HepG2 (cell line): ENCODE measurements around the gene MTHFSD. TPM values are rescaled to one million over a fixed set of nuclear protein-coding genes. Genes with fewer than 3 reads are reported as not detected.

Experiments used
- ATAC-seq: fragments of 200-7000 bp; cut with Tn5 transposase; 3 replicates; pipeline ENCODE4 v1.9.1; 2020; ENCODE audit warnings: mild to moderate bottlenecking, moderate library complexity
- BruUV-seq: library from RNA; stranded (reverse); fragments of 400-500 nt; replicated peaks from 2 replicates; lab custom pipeline; 2021; lab: Mats Ljungman, UMichigan
- CTCF ChIA-PET: fragments of 300-600 bp; formaldehyde crosslinking; extraction: SDS; loops from one replicate; lab custom pipeline; 2021; ENCODE audit warnings: low total read pairs, inconsistent platforms, low intra/inter-chr PET ratio; lab: Yijun Ruan, JAX
- POLR2A ChIA-PET: fragments of 350-600 bp; sonication (Branson Sonifier 250); formaldehyde crosslinking; loops from one replicate; lab custom pipeline; 2020; ENCODE audit warnings: antibody characterized with exemption, inconsistent platforms; lab: Yijun Ruan, JAX
- DNase-seq: peaks from one replicate; pipeline ENCODE4 v3.0.0-alpha.2; 2015; ENCODE audit warnings: low spot score
- FAIRE-seq: peaks from 3 replicates; lab custom pipeline; 2011; peaks lifted over from hg19 to GRCh38; lab: Jason Lieb, UNC
- H2AFZ ChIP-seq: one replicate; pipeline ENCODE4 v1.6.1; 2011; ENCODE audit warnings: low read length, inconsistent platforms
- H3K27ac ChIP-seq: fragments of 300-600 bp; 3 replicates; pipeline ENCODE4 v1.8.0; 2011; ENCODE audit warnings: mixed run types, mild to moderate bottlenecking, mixed read lengths, low read length, inconsistent platforms; ENCODE audit not compliant: insufficient read depth; ENCODE audit errors: extremely low read length
- H3K27me3 ChIP-seq, 2 experiments: fragments of 200-600 bp in 1 of 2; 2 replicates in 1 of 2; 3 replicates in 1 of 2; pipeline versions ENCODE4 v1.6.0 to v1.8.0; 2011; ENCODE audit warnings: low read length in 2 of 2, mild to moderate bottlenecking in 2 of 2, moderate library complexity in 2 of 2, inconsistent platforms in 1 of 2; ENCODE audit not compliant: insufficient read depth in 2 of 2, control insufficient read depth in 1 of 2
- H3K36me3 ChIP-seq, 2 experiments: fragments of 200-600 bp in 1 of 2; replicated peaks in 1 of 2; 2 replicates in 1 of 2; 3 replicates in 1 of 2; pipeline versions ENCODE4 v1.5.1 to v1.8.0; 2011; ENCODE audit warnings: low read length in 2 of 2, inconsistent platforms in 1 of 2; ENCODE audit not compliant: insufficient read depth in 2 of 2, control insufficient read depth in 1 of 2
- H3K4me1 ChIP-seq: 2 replicates; pipeline ENCODE4 v1.5.1; 2012; ENCODE audit warnings: low read length, inconsistent platforms; ENCODE audit not compliant: insufficient read depth
- H3K4me2 ChIP-seq: 2 replicates; pipeline ENCODE4 v1.6.0; 2011; ENCODE audit warnings: low read depth, low read length, inconsistent platforms
- H3K4me3 ChIP-seq, 3 experiments: fragments of 200-600 bp in 1 of 3; sonication (generic), shearing (Covaris generic) in 1 of 3; replicated peaks in 1 of 3; 2 replicates each; pipeline ENCODE4 v1.5.1; 2011 to 2016; ENCODE audit warnings: low read length in 3 of 3, inconsistent platforms in 2 of 3, low read depth in 2 of 3, mild to moderate bottlenecking in 2 of 3, control low read depth in 1 of 3, mixed read lengths in 1 of 3; ENCODE audit not compliant: insufficient read depth in 1 of 3
- H3K79me2 ChIP-seq: one replicate; pipeline ENCODE4 v1.6.1; 2011; ENCODE audit warnings: low read length, inconsistent platforms; ENCODE audit not compliant: insufficient read depth
- H3K9ac ChIP-seq: 2 replicates; pipeline ENCODE4 v1.6.0; 2011; ENCODE audit warnings: mild to moderate bottlenecking, low read depth, low read length, inconsistent platforms; ENCODE audit not compliant: insufficient read depth
- H3K9me3 ChIP-seq: 2 replicates; pipeline ENCODE4 v1.5.1; 2012; ENCODE audit warnings: mild to moderate bottlenecking, low read length
- H4K20me1 ChIP-seq: 2 replicates; pipeline ENCODE4 v1.6.0; 2011; ENCODE audit warnings: inconsistent platforms, mild to moderate bottlenecking, low read length, moderate library complexity; ENCODE audit not compliant: insufficient read depth
- CAMTA2 ChIP-seq: sonication (generic); formaldehyde crosslinking; IDR thresholded peaks from 2 replicates; pipeline ENCODE4 v1.4.0; 2020; ENCODE audit warnings: mild to moderate bottlenecking, missing genetic modification reagents, borderline replicate concordance
- HES4 ChIP-seq: sonication (generic); formaldehyde crosslinking; IDR thresholded peaks from 2 replicates; pipeline ENCODE4 v1.9.0; 2021; ENCODE audit warnings: mild to moderate bottlenecking, missing genetic modification reagents, borderline replicate concordance
- HOXA9 ChIP-seq: sonication (generic); formaldehyde crosslinking; IDR thresholded peaks from 2 replicates; pipeline ENCODE4 v1.8.1; 2022; ENCODE audit warnings: missing genetic modification reagents, mild to moderate bottlenecking, moderate library complexity, borderline replicate concordance
- IRF9 ChIP-seq: sonication (generic); formaldehyde crosslinking; IDR thresholded peaks from 2 replicates; pipeline ENCODE4 v1.8.0; 2022; ENCODE audit warnings: missing genetic modification reagents, mild to moderate bottlenecking, borderline replicate concordance
- KAT7 ChIP-seq: IDR thresholded peaks from 2 replicates; pipeline ENCODE4 v1.6.1; 2018; ENCODE audit warnings: borderline replicate concordance, missing compliant biosample characterization
- MEIS1 ChIP-seq: sonication (generic); formaldehyde crosslinking; IDR thresholded peaks from 2 replicates; pipeline ENCODE4 v1.9.0; 2021; ENCODE audit warnings: mild to moderate bottlenecking, missing genetic modification reagents, moderate library complexity, borderline replicate concordance
- MIER2 ChIP-seq: IDR thresholded peaks from 2 replicates; pipeline ENCODE4 v1.6.1; 2016; ENCODE audit warnings: missing biosample characterization, missing genetic modification reagents
- PHF20 ChIP-seq: sonication (generic); formaldehyde crosslinking; IDR thresholded peaks from 2 replicates; pipeline ENCODE4 v1.5.0; 2020; ENCODE audit warnings: mild to moderate bottlenecking, missing genetic modification reagents
- SALL2 ChIP-seq: sonication (generic); formaldehyde crosslinking; IDR thresholded peaks from 2 replicates; pipeline ENCODE4 v1.8.1; 2023; ENCODE audit warnings: mild to moderate bottlenecking, missing genetic modification reagents, inconsistent platforms
- TMF1 ChIP-seq: sonication (generic); formaldehyde crosslinking; IDR thresholded peaks from 2 replicates; pipeline ENCODE4 v1.8.1; 2022; ENCODE audit warnings: low read depth, missing genetic modification reagents
- ZBTB26 ChIP-seq: IDR thresholded peaks from 2 replicates; pipeline ENCODE4 v1.6.1; 2016; ENCODE audit warnings: missing compliant biosample characterization, missing genetic modification reagents, borderline replicate concordance
- ZC3H4 ChIP-seq: sonication (generic); formaldehyde crosslinking; IDR thresholded peaks from 2 replicates; pipeline ENCODE4 v1.4.0; 2020; ENCODE audit warnings: missing genetic modification reagents, borderline replicate concordance
- ZFP36L1 ChIP-seq: sonication (generic); formaldehyde crosslinking; IDR thresholded peaks from 2 replicates; pipeline ENCODE4 v1.8.0; 2022; ENCODE audit warnings: mild to moderate bottlenecking, missing genetic modification reagents, moderate library complexity
- ZNF160 ChIP-seq: sonication (generic); formaldehyde crosslinking; IDR thresholded peaks from 2 replicates; pipeline ENCODE4 v1.8.0; 2022; ENCODE audit warnings: mild to moderate bottlenecking, inconsistent platforms, missing genetic modification reagents
- ZNF34 ChIP-seq: sonication (generic); formaldehyde crosslinking; IDR thresholded peaks from 2 replicates; pipeline ENCODE4 v1.4.0; 2020; ENCODE audit warnings: mild to moderate bottlenecking, missing genetic modification reagents, borderline replicate concordance
- ZNF703 ChIP-seq: sonication (generic); formaldehyde crosslinking; IDR thresholded peaks from 2 replicates; pipeline ENCODE4 v1.5.1; 2020; ENCODE audit warnings: missing genetic modification reagents, mild to moderate bottlenecking, moderate library complexity, borderline replicate concordance
- WGBS: methylation state at CpG from one replicate; pipeline ENCODE4 v1.1.6; 2017; ENCODE audit warnings: low lambda C conversion rate; 5-methylcytosine and 5-hydroxymethylcytosine counted together
- in situ Hi-C: cut with HindIII; loops from 2 replicates; pipeline ENCODE4 v1.10.0; 2017; ENCODE audit warnings: low pct_unique_long_range_greater_than_20kb; ENCODE audit not compliant: extremely low pct_ligation_motif_present
- intact Hi-C: fragments of 100-400 bp; cut with micrococcal nuclease; formaldehyde crosslinking; loops from one replicate; pipeline ENCODE4 v1.10.0; 2022; ENCODE audit not compliant: unreplicated experiment
- polyA plus RNA-seq, 8 experiments: library from polyadenylated mRNA; depleted of rRNA in 3 of 8; stranded (reverse) in 7 of 8; unstranded in 1 of 8; fragments of >200 nt; fragmentation: Illumina TruSeq in 4 of 8; extraction: Trizol in 4 of 8; gene quantifications; 2 replicates each; pipeline versions ENCODE4 v1.2.1 to v1.2.3, GENCODE V29; 2011 to 2016; ENCODE audit warnings: low read depth in 4 of 8, missing spikeins in 1 of 8, mixed read lengths in 1 of 8; ENCODE audit not compliant: insufficient read depth in 1 of 8
- total RNA-seq, 5 experiments: library from RNA; depleted of rRNA; stranded (reverse); fragments of >200 nt; fragmentation: Illumina TruSeq; extraction: Trizol; gene quantifications; 2 replicates each; pipeline ENCODE4 v1.2.3, GENCODE V29; 2016; ENCODE audit warnings: low read depth in 1 of 5

MTHFSD gene
- total and polyA plus RNA-seq, 2 of the 13 experiments (the other 11 are each of a cell fraction or from before 2014, with no cell fraction given): 14.2 to 16.3 TPM

- Histone ChIP-seq H3K4me3 (no peak overlapping the region), H3K27ac (no peak overlapping the region), H3K9ac (no peak overlapping the region), H3K27me3 (peaks cover 11 to 89% of the 10 kb centered on the region in 2 experiments), H4K20me1 (peaks cover 3% of the 10 kb centered on the region; the same call in 1 of the 2 replicates), H3K4me1 (peaks cover 9% of the 10 kb centered on the region), H3K36me3 (no peaks in the 10 kb centered on the region), H3K79me2 (no peaks in the 10 kb centered on the region), H3K9me3 (no peaks in the 10 kb centered on the region), H3K4me2 (no peak overlapping the region), H2AFZ (no peak overlapping the region)
- FAIRE-seq (no peak), DNase-seq (no peak), ATAC-seq (no peak)
- TF ChIP-seq ZC3H4 (CRISPR knock-in tag): no peak
- no peak for TF ChIP-seq MEIS1 (CRISPR knock-in tag)
- no peak for TF ChIP-seq HOXA9 (CRISPR knock-in tag)
- TF ChIP-seq TMF1: no peak
- no peak for TF ChIP-seq ZNF160 (CRISPR knock-in tag)
- TF ChIP-seq ZNF703 (CRISPR knock-in tag): no peak
- TF ChIP-seq SALL2 (CRISPR knock-in tag): no peak
- TF ChIP-seq MIER2 (CRISPR knock-in tag): no peak
- TF ChIP-seq ZNF34 (CRISPR knock-in tag): no peak
- no peak for TF ChIP-seq HES4 (CRISPR knock-in tag)
- no peak for TF ChIP-seq CAMTA2
- TF ChIP-seq PHF20 (CRISPR knock-in tag): no peak
- no peak for TF ChIP-seq KAT7 (CRISPR knock-in tag)
- TF ChIP-seq ZBTB26 (CRISPR knock-in tag): no peak
- TF ChIP-seq ZFP36L1: no peak
- no peak for TF ChIP-seq IRF9 (CRISPR knock-in tag)
- intact Hi-C loops (no loop called here), in situ Hi-C loops (no loop called here)
- 30% methylated on average over 5 of the region's 8 CpGs for WGBS
- ChIA-PET CTCF (no interaction called here), POLR2A (no interaction called here)
- BruUV-seq: no TSS peak
Measured at GRCh38 chr16:86572606-86573005, 17.6 kb upstream of the MTHFSD start.
